K562 (cell line): ENCODE data around the gene CCDC28B. TPM values are rescaled to one million over a fixed set of nuclear protein-coding genes. Genes with fewer than 3 reads are reported as not detected.

ENCODE experiments used
- BMI1 ChIP-seq: fragments of 150-350 bp; IDR thresholded peaks from 2 replicates; pipeline ENCODE4 v1.6.1; 2014; ENCODE audit warnings: low read length
- E2F8 ChIP-seq: fragments of 450-650 bp; IDR thresholded peaks from 2 replicates; pipeline ENCODE4 v1.7.1; 2018; ENCODE audit warnings: mild to moderate bottlenecking, low read depth; ENCODE audit not compliant: partially characterized antibody
- EP400 ChIP-seq: fragments of 450-650 bp; IDR thresholded peaks from 2 replicates; pipeline ENCODE4 v1.6.1; 2017; ENCODE audit warnings: antibody characterized with exemption, mild to moderate bottlenecking, moderate library complexity
- HINFP ChIP-seq: fragments of 450-650 bp; conservative IDR thresholded peaks from 2 replicates; pipeline ENCODE4 v1.6.1; 2016; ENCODE audit warnings: missing genetic modification characterization, low read depth, mild to moderate bottlenecking, control low read depth, missing compliant biosample characterization
- HLTF ChIP-seq: fragments of 450-650 bp; IDR thresholded peaks from 2 replicates; pipeline ENCODE4 v1.6.1; 2016
- KDM2B ChIP-seq: fragments of 250-450 bp; sonication (Bioruptor Pico); IDR thresholded peaks from 2 replicates; pipeline ENCODE4 v1.8.0; 2021; ENCODE audit warnings: mild to moderate bottlenecking, moderate library complexity
- MXD1 ChIP-seq: fragments of 250-450 bp; sonication (Bioruptor Pico); IDR thresholded peaks from 2 replicates; pipeline ENCODE4 v1.8.0; 2021; ENCODE audit warnings: borderline replicate concordance, mild to moderate bottlenecking, moderate library complexity; ENCODE audit not compliant: poor library complexity, severe bottlenecking
- NKRF ChIP-seq: fragments of 450-650 bp; IDR thresholded peaks from 2 replicates; pipeline ENCODE4 v1.6.1; 2016; ENCODE audit warnings: borderline replicate concordance
- POLR2G ChIP-seq: fragments of 200-400 bp; formaldehyde crosslinking; IDR thresholded peaks from 2 replicates; pipeline ENCODE4 v1.6.1; 2017; ENCODE audit warnings: low read depth, mild to moderate bottlenecking, antibody characterized with exemption, low read length, moderate library complexity
- RB1 ChIP-seq: fragments of 450-650 bp; IDR thresholded peaks from 2 replicates; pipeline ENCODE4 v1.6.1; 2017; ENCODE audit warnings: low read depth, mild to moderate bottlenecking
- RNF2 ChIP-seq: sonication (generic); IDR thresholded peaks from 2 replicates; pipeline ENCODE4 v1.6.1; 2016
- ZBTB33 ChIP-seq: sonication (generic); formaldehyde crosslinking; IDR thresholded peaks from 2 replicates; pipeline ENCODE4 v1.8.1; 2023; ENCODE audit warnings: mild to moderate bottlenecking, missing genetic modification reagents
- ZNF174 ChIP-seq: fragments of 250-450 bp; sonication (Bioruptor Pico); IDR thresholded peaks from 2 replicates; pipeline ENCODE4 v1.4.0; 2020; ENCODE audit warnings: mild to moderate bottlenecking
- ZNF217 ChIP-seq: sonication (generic); formaldehyde crosslinking; IDR thresholded peaks from 2 replicates; pipeline ENCODE4 v1.8.0; 2022; ENCODE audit warnings: mild to moderate bottlenecking, missing genetic modification reagents
- ZNF263 ChIP-seq: sonication (generic); formaldehyde crosslinking; IDR thresholded peaks from 2 replicates; pipeline ENCODE4 v1.8.0; 2022; ENCODE audit warnings: mild to moderate bottlenecking, missing genetic modification reagents, borderline replicate concordance
- polyA plus RNA-seq, 8 experiments: library from polyadenylated mRNA; depleted of rRNA in 4 of 8; stranded (reverse) in 5 of 8; unstranded in 3 of 8; fragments of >200 nt; fragmentation: Nextera tagmentation in 2 of 8; fragmentation: Illumina TruSeq in 1 of 8; extraction: Ambion mirVana in 2 of 8; extraction: Trizol in 1 of 8; gene quantifications; 2 replicates each; pipeline versions ENCODE4 v1.2.1 to v1.2.3, GENCODE V29; 2011 to 2014; ENCODE audit warnings: inconsistent platforms in 1 of 8, missing spikeins in 1 of 8
- total RNA-seq, 7 experiments: library from RNA; depleted of rRNA in 6 of 7; stranded (reverse); fragments of >200 nt in 6 of 7; fragmentation: Illumina TruSeq in 2 of 7; extraction: Trizol in 2 of 7; gene quantifications; 2 replicates each; pipeline versions ENCODE4 v1.2.1 to v1.2.3, GENCODE V29; 2011 to 2021; ENCODE audit warnings: low replicate concordance in 1 of 7

CCDC28B gene
- total and polyA plus RNA-seq, 9 of the 15 experiments (the other 6 are each of a cell fraction or from before 2014, with no cell fraction given): 5.7 to 54.5 (median 31.7) TPM

- no peak for TF ChIP-seq HINFP (tag)
- TF ChIP-seq ZNF174: no peak
- TF ChIP-seq BMI1: peak; percentile 96
- TF ChIP-seq ZNF217: no peak
- TF ChIP-seq EP400: peak; percentile 94
- TF ChIP-seq E2F8: peak; percentile 95
- no peak for TF ChIP-seq ZBTB33 (CRISPR knock-in tag)
- TF ChIP-seq KDM2B: no peak
- peak; percentile 23; the same call in 1 of the 2 replicates for TF ChIP-seq RB1
- TF ChIP-seq ZNF263 (CRISPR knock-in tag): no peak
- TF ChIP-seq MXD1: peak; percentile 14
- TF ChIP-seq RNF2: no peak
- peak; percentile 88 for TF ChIP-seq POLR2G
- TF ChIP-seq NKRF: peak; percentile 97
- TF ChIP-seq HLTF: no peak
Measured at GRCh38 chr1:32221980-32222755, 21.8 kb downstream of the CCDC28B start, which contains the start of the genes EIF3I and TMEM234 (continued).
